GM19468 (cell line): Measurements from ENCODE around the gene CDCA3.

ENCODE experiments used
- ATAC-seq: cut with Tn5 transposase; IDR thresholded peaks from one replicate; pipeline ENCODE4 v1.9.1; 2021; ENCODE audit warnings: mild to moderate bottlenecking, moderate library complexity, moderate number of reproducible peaks; ENCODE audit not compliant: unreplicated experiment; ENCODE audit errors: extremely low read depth

Gene CDCA3

GRCh38 chr12:6824085-6824775, 26.9 kb downstream of the CDCA3 start:
- ATAC-seq, result no peak

DNA sequence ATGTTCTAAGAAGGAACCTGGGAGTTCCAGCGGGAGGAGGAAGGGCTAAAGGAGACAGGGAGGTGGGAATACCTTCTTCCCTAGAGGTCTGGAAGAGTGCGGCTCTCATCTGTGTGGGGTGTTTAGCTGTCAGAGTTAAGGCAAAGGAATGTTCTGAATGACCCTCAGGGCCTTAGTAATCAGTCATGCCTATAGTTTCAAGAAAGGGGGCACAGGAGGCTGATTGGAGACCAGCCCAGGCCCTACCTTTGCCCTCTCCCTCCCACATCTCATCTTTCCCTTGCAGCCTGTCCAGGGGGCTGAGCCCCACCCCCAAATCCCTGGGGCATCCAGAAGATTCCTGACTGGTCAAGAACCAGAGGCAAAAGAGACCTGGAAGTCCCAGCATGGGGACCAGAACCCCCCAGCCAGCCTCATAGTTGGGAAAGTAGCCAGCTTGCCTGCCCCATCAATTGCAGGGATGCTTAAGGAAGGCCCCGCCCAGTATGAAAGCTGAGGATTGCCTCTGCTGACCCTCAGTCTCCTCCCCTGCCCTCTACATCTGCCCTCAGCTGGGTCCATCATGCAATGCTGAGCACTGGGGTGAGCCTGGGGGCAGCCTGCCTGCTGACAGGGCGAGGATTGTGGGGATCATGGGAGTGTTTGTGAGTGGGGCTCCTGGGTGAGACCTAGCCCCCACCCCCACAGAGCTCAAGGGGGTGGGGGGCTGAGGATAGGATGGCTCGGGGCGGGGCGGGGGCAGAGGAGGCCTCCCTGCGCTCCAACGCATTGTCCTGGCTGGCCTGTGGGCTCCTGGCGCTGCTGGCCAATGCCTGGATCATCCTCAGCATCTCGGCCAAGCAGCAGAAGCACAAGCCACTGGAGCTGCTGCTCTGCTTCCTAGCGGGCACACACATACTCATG, 27.7 kb downstream of the CDCA3 start:
- ATAC-seq, result no peak

DNA sequence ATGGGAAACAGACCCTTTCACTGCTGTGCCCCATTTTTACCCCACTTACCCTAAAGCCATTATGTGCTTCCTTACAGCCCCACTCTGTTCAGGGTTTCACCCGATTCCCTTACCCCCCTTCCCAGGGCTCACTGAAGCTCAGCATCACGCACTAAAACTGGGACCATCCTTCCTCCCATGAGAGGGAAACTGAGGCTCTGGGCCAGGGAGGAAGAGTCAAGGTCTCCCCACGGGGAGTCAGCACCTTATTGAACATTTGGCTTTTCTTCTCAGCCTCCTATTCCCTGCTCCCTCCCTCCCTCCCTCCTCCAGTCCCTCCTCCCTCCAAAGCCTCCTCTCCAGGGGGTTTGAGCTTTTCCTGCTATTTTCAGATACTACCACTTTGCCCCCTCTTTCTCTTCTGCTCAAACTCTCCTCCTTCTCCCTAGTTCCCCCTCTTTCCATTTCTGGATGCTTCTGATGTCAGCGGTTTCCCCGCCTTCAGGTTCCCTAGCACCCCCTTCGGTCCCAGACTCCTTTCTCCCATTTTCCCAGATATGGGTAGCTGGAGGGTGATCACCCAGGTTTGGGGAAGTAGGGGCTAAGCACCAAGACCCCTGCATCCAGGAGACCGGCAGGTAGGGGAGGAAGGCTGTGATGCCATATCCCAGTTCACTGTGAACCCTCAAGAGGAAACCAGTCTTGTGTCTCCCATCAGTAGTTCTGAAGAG, 28.5 kb downstream of the CDCA3 start:
- ATAC-seq, result no peak

DNA sequence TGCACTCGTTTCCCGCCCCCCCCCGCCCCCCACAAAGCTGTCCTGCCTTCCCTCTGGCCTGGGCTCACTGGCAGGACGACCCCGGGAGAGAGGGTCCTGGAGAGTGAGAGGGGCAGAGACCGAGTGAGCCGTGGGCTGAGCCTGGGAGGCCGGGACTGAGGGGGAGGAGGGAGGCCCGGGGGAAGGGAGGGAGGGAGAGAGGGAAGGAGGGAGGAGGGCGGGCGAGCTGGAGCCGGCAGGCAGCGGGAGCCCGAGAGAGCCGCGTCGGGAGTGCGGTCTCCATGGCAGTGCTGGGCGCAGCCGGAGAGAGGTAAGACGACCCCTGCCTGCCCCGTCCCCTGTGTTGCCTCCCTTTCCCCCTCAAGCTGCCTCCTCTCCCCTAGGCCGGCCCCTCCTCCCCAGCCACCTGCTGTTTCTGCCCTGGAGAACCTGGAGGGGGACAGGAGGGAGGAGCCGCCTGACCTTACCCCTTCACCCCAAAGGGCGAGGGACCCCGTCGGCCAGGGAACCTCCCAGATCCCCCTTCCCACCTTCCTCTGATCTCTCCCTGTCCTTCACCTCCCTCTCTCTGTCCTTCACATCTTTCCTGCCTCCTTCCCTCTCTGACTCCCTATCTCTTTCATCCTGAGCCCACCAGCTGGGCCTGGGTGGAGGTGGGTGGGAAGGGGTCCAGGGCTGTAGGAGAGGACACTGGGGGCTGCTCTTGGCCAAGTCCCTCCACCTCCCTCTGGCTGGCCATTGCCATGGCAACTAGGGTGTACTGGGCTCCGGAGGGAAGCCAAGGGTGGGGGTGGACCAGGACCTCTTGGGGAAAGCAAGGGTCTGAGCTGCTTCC, 29.3 kb downstream of the CDCA3 start, which contains the start of gene GPR162:
GPR162 (plus strand) TSS at position 231 of the 835 bp plus-strand sequence. CDS start 2,078 bp downstream, outside the sequence.
- no peak for ATAC-seq

- ATAC-seq, result no peak
These were observed 30.9 kb downstream of the CDCA3 start for GRCh38 chr12:6820166-6820565.

DNA sequence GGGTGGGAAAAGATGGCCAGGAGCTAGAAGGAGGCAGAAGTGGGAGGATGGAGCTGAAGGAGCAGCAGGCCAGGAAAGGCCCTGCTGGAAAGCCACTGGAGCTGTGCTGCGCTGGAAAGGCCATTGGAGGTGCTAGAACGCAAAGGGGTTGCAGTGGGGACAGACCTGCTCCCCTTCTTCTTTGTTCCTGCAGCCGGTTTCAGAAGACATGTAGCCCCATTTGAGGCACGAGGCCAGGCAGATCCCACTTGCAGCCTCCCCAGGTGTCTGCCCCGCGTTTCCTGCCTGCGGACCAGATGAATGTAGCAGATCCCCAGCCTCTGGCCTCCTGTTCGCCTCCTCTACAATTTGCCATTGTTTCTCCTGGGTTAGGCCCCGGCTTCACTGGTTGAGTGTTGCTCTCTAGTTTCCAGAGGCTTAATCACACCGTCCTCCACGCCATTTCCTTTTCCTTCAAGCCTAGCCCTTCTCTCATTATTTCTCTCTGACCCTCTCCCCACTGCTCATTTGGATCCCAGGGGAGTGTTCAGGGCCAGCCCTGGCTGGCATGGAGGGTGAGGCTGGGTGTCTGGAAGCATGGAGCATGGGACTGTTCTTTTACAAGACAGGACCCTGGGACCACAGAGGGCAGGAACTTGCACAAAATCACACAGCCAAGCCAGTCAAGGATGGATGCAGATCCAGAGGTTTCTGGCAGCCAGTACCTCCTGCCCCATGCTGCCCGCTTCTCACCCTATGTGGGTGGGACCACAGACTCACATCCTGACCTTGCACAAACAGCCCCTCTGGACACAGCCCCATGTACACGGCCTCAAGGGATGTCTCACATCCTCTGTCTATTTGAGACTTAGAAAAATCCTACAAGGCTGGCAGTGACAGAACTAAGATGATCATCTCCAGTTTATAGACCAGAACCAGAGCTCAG, 31.7 kb downstream of the CDCA3 start:
- no peak for ATAC-seq

- ATAC-seq, result no peak
These were observed 32.4 kb downstream of the CDCA3 start for GRCh38 chr12:6818645-6819044.

GRCh38 chr12:6818222-6818621, 32.9 kb downstream of the CDCA3 start:
- ATAC-seq, result no peak

GRCh38 chr12:6817662-6818157, 33.4 kb downstream of the CDCA3 start:
- no peak for ATAC-seq

DNA sequence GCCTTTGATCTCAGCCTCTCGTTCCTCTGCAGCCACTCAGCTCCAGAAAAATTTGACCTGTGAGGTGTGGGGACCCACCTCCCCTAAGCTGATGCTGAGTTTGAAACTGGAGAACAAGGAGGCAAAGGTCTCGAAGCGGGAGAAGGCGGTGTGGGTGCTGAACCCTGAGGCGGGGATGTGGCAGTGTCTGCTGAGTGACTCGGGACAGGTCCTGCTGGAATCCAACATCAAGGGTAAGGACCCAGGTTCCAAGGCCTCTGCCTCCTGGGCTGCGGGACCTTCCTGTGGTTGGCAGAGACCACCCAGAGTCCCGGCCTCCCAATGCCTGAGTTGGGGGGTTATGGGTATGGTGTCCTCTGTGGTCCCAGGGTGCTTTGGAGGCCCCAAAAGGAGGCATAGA, 34.0 kb downstream of the CDCA3 start:
- ATAC-seq, result no peak

- ATAC-seq, result no peak
These were observed 34.5 kb downstream of the CDCA3 start for GRCh38 chr12:6816598-6816997.

DNA sequence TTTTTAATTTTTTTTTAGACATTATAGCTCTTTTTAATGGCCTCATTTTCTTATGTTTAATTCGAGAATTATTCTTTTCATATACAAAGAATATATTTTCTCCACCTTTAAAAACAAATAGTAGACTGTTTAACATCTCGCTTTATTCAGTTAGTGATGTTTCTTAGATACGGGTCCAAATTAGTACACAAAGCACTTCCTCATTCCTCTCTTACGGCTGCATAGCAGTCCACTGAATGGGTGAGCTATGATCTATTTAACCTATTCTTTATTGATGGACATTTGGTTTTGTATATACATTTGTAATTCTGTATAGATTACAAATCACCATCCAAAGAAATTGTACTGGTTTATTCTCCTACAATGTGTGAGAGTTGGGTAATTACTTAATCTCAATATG, 37.7 kb downstream of the CDCA3 start:
- no peak for ATAC-seq

DNA sequence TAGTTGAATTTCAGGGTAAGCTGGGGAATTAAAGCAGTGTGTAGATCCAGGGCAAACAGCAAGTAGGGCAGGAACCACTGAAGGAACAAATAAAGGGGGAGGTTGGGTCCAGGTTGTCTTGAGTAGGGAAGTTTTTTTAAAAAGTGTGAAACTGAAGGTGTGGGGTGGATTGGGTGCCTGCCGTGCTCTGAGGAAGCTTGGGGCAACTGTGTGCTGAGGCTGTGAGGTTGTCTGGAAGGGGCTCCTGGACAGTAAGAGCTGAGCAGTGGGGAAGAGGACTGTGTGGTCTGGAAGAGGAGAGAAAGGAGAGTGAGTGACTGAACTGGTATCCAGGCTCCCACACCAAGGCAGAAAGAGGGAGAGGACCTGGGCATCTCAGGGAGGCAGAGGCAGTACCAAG, 40.3 kb downstream of the CDCA3 start:
- ATAC-seq, result no peak

DNA sequence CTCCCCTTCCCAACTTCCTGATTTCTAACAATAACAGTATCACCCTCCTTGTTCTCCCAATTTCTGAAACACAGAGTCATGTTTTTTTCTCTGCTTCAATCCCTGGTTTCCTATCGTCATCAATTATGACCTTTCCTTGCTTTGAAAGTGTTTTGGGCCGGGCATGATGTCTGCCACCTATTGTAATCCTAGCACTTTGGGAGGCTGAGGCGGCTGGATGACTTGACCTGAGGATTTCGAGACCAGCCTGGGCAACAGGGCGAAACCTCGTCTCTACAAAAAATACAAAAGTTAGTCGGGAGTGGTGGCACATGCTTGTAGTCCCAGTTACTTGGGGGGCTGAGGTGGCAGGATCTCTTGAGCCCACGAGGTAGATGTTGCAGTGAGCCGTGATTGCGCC, 42.0 kb downstream of the CDCA3 start:
- no peak for ATAC-seq

DNA sequence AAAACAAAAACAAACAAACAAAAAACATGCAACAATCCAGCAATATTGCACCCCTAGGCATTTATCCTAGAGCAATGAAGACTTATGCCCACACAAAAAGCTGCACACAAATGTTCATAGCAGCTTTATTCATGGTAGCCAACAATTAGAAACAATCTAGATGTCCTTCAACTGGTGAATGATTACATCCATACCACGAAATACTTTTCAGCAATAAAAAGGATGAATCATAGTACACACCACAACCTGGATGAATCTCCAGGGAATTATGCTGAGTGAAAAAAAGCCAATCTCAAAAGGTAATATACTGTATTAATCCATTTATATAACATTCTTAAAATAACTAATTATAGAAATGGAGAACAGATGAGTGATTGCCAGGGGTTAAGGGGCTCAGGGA, 43.9 kb downstream of the CDCA3 start:
- no peak for ATAC-seq

GRCh38 chr12:6799147-6799546, 51.9 kb downstream of the CDCA3 start:
- no peak for ATAC-seq
